HEK293T (cell line): ENCODE data around the gene F8A1.
A peak's percentile ranks its signal among the peaks of the same experiment; 100 is the strongest.
"Not testable (repeated sequence)": the region's sequence is repeated elsewhere in the genome, so short reads cannot be mapped to it uniquely, and the experiment has no call there.

Experiments
- CTCF ChIA-PET: fragments of 350-600 bp; formaldehyde crosslinking; extraction: SDS; loops from one replicate; lab custom pipeline; 2021; ENCODE audit warnings: antibody characterized with exemption, inconsistent platforms; lab: Yijun Ruan, JAX
- POLR2A ChIA-PET: fragments of 350-600 bp; formaldehyde crosslinking; extraction: SDS; loops from one replicate; lab custom pipeline; 2020; ENCODE audit warnings: antibody characterized with exemption, inconsistent platforms; lab: Yijun Ruan, JAX
- DNase-seq: peaks from one replicate; pipeline ENCODE4 v3.0.0; 2012; ENCODE audit warnings: mixed read lengths; ENCODE audit errors: extremely low spot score
- ARNT ChIP-seq: fragments of 450-650 bp; IDR thresholded peaks from 2 replicates; pipeline ENCODE4 v1.6.1; 2017; ENCODE audit warnings: mild to moderate bottlenecking
- BHLHE40 ChIP-seq: fragments of 450-650 bp; IDR thresholded peaks from 2 replicates; pipeline ENCODE4 v1.6.1; 2016; ENCODE audit warnings: mild to moderate bottlenecking, moderate library complexity, borderline replicate concordance
- CTBP1 ChIP-seq: fragments of 450-650 bp; IDR thresholded peaks from 2 replicates; pipeline ENCODE4 v1.6.1; 2016; ENCODE audit warnings: borderline replicate concordance
- ELF4 ChIP-seq: fragments of 450-650 bp; IDR thresholded peaks from 2 replicates; pipeline ENCODE4 v1.6.1; 2017; ENCODE audit warnings: antibody characterized with exemption
- FOXK2 ChIP-seq: fragments of 450-650 bp; IDR thresholded peaks from 2 replicates; pipeline ENCODE4 v1.6.1; 2016; ENCODE audit warnings: mild to moderate bottlenecking
- FOXM1 ChIP-seq: fragments of 450-650 bp; IDR thresholded peaks from 2 replicates; pipeline ENCODE4 v1.6.1; 2017; ENCODE audit warnings: mild to moderate bottlenecking, borderline replicate concordance
- HDGF ChIP-seq: fragments of 450-650 bp; IDR thresholded peaks from 2 replicates; pipeline ENCODE4 v1.6.1; 2017; ENCODE audit warnings: antibody characterized with exemption, borderline replicate concordance
- L3MBTL2 ChIP-seq: fragments of 450-650 bp; conservative IDR thresholded peaks from 2 replicates; pipeline ENCODE4 v1.6.1; 2016; ENCODE audit warnings: mild to moderate bottlenecking
- LEF1 ChIP-seq: fragments of 450-650 bp; IDR thresholded peaks from 2 replicates; pipeline ENCODE4 v1.6.1; 2017; ENCODE audit warnings: mild to moderate bottlenecking, borderline replicate concordance
- SP1 ChIP-seq: fragments of 450-650 bp; IDR thresholded peaks from 2 replicates; pipeline ENCODE4 v1.6.1; 2017
- SUZ12 ChIP-seq: fragments of 450-650 bp; IDR thresholded peaks from 2 replicates; pipeline ENCODE4 v1.6.1; 2016; ENCODE audit warnings: mild to moderate bottlenecking
- TARDBP ChIP-seq: fragments of 450-650 bp; IDR thresholded peaks from 2 replicates; pipeline ENCODE4 v1.6.1; 2016
- ZNF384 ChIP-seq: fragments of 450-650 bp; IDR thresholded peaks from 2 replicates; pipeline ENCODE4 v1.6.1; 2016

F8A1 gene

DNA sequence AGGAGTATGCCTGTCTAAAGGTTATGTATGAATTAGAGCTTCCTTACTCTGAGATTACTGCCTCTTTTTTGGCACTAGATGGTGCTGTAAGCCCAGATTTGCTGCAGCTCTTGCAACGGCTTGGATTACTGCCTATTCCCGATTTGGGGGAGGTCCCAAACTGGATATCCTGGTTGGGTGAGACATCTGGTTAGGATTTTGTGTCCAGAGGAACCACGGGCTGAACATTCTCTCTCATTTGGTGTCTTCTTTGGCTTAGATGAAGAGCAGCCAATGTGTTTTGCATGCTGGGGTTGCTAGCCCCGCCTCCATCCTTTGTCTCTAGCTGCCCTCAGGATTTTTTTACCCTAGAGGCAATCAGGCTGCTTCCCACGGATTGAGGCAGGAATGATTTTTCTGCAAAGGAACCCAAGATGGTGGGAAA lies 31.9 kb downstream of the F8A1 start:
- TF ChIP-seq LEF1, result no peak
- TF ChIP-seq HDGF, result no peak
- TF ChIP-seq ZNF384, result no peak
- TF ChIP-seq ARNT, result no peak
- no peak for TF ChIP-seq SP1
- TF ChIP-seq ELF4, result no peak
- TF ChIP-seq L3MBTL2, result no peak
- no peak for TF ChIP-seq SUZ12
- no peak for TF ChIP-seq CTBP1
- no peak for TF ChIP-seq BHLHE40
- no peak for TF ChIP-seq FOXM1
- no peak for TF ChIP-seq TARDBP
- no peak for TF ChIP-seq FOXK2
- DNase-seq, result peak; percentile 74
- ChIA-PET CTCF (interaction anchor here (0.6 to 1.6 kb wide), 13 partner anchors 9 to 231 kb away, joined by 3 to 10 read pairs (median 4); no protein-coding TSS in a partner anchor), POLR2A (interaction anchor here (1.2 kb wide), 1 partner anchor 299 kb away, joined by 3 read pairs; no protein-coding TSS in a partner anchor)

DNA sequence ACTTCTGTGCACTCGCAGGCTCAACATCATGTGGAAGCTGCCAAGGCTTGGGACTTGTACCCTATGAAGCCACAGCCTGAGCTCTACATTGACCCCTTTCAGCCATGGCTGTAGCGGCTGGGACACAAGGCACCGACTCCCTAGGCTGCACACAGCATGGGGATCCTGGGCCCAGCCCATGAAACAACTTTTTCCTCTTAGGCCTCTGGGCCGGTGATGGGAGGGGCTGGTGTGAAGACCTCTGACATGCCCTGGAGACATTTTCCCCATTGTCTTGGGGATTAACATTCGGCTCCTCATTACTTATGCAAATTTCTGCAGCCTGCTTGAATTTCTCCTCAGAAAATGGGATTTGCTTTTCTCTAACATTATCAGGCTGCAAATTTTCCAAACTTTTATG lies 38.6 kb downstream of the F8A1 start:
- POLR2A ChIA-PET, CTCF ChIA-PET, DNase-seq: not testable (repeated sequence)
